Measurements from ENCODE around the gene HSP90B1. TPM values are rescaled to one million over a fixed set of nuclear protein-coding genes. Genes with fewer than 3 reads are reported as not detected.

HSP90B1 gene
- total and polyA plus RNA-seq, 2 donors from 2014 or later: 521 to 806 TPM

DNA sequence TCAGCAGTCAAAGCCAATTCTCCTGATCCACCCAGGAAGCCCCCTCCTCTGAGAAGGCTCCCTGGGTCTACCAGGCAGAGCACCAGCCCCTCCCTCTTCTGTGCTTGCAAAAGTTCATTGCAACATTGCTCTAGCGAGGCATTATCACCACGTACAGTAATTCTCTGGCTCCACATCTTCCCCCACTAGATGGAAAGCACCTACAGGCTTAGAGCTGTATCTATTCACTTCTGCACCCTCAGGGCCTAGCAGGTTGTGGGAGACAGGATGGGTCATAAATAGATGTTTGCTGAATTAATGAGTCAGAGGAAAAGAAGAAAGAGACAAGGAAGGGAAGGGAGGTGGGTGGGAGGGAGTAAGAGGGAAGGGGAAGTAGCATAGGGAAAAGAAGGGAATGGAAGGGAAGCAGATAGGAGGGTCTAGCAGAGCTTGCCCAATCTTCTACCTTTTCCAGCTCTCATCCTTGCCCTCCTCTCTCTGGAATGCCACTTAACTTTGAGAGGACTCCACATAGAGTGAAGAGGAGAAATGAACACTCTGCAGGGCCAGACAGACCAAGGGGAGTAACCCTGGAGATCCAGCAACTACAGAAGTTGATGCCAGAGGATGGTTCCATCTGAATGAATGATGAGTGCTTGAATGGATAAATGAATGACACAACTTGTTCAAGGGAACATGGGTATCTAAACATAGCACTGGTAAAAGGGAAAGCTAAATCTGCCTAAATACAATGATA lies 47.2 kb upstream of the HSP90B1 start:
- TF ChIP-seq, protein P1, sequence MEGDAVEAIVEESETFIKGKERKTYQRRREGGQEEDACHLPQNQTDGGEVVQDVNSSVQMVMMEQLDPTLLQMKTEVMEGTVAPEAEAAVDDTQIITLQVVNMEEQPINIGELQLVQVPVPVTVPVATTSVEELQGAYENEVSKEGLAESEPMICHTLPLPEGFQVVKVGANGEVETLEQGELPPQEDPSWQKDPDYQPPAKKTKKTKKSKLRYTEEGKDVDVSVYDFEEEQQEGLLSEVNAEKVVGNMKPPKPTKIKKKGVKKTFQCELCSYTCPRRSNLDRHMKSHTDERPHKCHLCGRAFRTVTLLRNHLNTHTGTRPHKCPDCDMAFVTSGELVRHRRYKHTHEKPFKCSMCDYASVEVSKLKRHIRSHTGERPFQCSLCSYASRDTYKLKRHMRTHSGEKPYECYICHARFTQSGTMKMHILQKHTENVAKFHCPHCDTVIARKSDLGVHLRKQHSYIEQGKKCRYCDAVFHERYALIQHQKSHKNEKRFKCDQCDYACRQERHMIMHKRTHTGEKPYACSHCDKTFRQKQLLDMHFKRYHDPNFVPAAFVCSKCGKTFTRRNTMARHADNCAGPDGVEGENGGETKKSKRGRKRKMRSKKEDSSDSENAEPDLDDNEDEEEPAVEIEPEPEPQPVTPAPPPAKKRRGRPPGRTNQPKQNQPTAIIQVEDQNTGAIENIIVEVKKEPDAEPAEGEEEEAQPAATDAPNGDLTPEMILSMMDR (IDR thresholded peaks at IDR 0.05; ENCODE audit: borderline replicate concordance, extremely low read depth, insufficient read depth): no peak
- no peak for FAIRE-seq
- H3K4me3 ChIP-seq (ENCODE audit: low read length in 3 of 3): no peak overlapping the region
- H3K9ac ChIP-seq (ENCODE audit: low read length in 3 of 3): no peak overlapping the region
- no peaks in the 10 kb centered on the region for H3K27me3 ChIP-seq (ENCODE audit: control insufficient read depth, insufficient read depth, low read length)
- no peak overlapping the region for H3K27ac ChIP-seq (ENCODE audit: low read depth in 2 of 2, low read length in 2 of 2)
- H3K36me3 ChIP-seq (ENCODE audit: control insufficient read depth in 2 of 3, insufficient read depth in 3 of 3, low read length in 3 of 3): no peaks in the 10 kb centered on the region
- H3K4me1 ChIP-seq (ENCODE audit: control insufficient read depth in 2 of 3, insufficient read depth in 2 of 3, low read depth in 1 of 3, low read length in 3 of 3): peaks cover 0 to 3% (median 0%) of the 10 kb centered on the region in 3 donors
- DNase-seq: no peak
- intact Hi-C loops (cut with DNase I): no loop called here
- no peaks in the 10 kb centered on the region for H3K9me3 ChIP-seq (ENCODE audit: control insufficient read depth in 2 of 3, insufficient read depth in 1 of 3, low read length in 3 of 3)

DNA sequence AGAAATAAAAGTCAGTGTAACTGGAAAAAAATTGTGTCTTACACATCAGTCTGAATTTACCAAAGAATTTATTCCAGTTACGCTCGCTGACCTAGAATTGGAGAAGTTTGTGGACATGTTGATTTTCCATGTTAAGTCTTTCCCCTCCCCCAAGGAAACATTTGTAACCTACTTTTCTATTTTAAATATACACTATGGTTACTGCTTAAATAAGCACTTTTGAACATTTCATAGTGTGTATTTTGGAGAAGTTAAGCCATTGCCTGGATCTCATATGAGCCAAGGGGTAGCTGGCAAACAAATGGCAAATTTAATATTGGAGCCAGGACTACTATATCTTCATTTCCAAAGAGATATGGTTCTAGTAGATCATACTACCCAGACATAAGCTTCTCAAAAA lies 46.3 kb upstream of the HSP90B1 start:
- DNase-seq (no peak), FAIRE-seq (no peak)
- H3K9ac ChIP-seq (ENCODE audit: low read length in 3 of 3): no peak overlapping the region
- no peaks in the 10 kb centered on the region for H3K9me3 ChIP-seq (ENCODE audit: control insufficient read depth in 2 of 3, insufficient read depth in 1 of 3, low read length in 3 of 3)
- H3K4me3 ChIP-seq (ENCODE audit: low read length in 3 of 3): no peak overlapping the region
- H3K36me3 ChIP-seq (ENCODE audit: control insufficient read depth in 2 of 3, insufficient read depth in 3 of 3, low read length in 3 of 3): no peaks in the 10 kb centered on the region
- TF ChIP-seq, protein P1 (IDR thresholded peaks at IDR 0.05; ENCODE audit: borderline replicate concordance, extremely low read depth, insufficient read depth): no peak
- H3K27me3 ChIP-seq (ENCODE audit: control insufficient read depth, insufficient read depth, low read length): no peaks in the 10 kb centered on the region
- no peak overlapping the region for H3K27ac ChIP-seq (ENCODE audit: low read depth in 2 of 2, low read length in 2 of 2)
- peaks cover 0 to 3% (median 0%) of the 10 kb centered on the region in 3 donors for H3K4me1 ChIP-seq (ENCODE audit: control insufficient read depth in 2 of 3, insufficient read depth in 2 of 3, low read depth in 1 of 3, low read length in 3 of 3)
- intact Hi-C loops (cut with DNase I): no loop called here

DNA sequence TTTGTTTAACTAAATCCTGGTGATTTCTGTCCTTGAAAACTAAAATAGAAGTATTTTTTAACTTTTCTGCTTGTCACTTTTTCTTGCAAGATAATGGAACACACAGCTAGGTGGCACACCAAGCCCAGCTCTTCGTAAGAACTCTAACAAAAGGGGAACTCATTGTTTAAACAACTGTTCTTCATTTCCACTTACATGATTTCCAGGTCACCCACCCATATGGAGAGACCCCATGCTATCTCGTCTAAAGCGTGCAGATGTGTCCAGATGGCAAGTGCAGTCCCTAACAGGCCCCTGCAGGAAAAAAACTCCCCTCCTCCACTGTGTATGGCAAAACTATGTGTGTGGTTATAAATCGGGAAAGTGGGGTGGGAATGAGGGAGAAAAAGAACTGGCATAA lies 45.9 kb upstream of the HSP90B1 start:
- intact Hi-C loops (cut with DNase I): no loop called here
- Histone ChIP-seq H3K4me1 (ENCODE audit: control insufficient read depth in 2 of 3, insufficient read depth in 2 of 3, low read depth in 1 of 3, low read length in 3 of 3) (peaks cover 0 to 3% (median 0%) of the 10 kb centered on the region in 3 donors), H3K4me3 (ENCODE audit: low read length in 3 of 3) (no peak overlapping the region), H3K27me3 (ENCODE audit: control insufficient read depth, insufficient read depth, low read length) (no peaks in the 10 kb centered on the region), H3K36me3 (ENCODE audit: control insufficient read depth in 2 of 3, insufficient read depth in 3 of 3, low read length in 3 of 3) (no peaks in the 10 kb centered on the region), H3K9ac (ENCODE audit: low read length in 3 of 3) (no peak overlapping the region), H3K9me3 (ENCODE audit: control insufficient read depth in 2 of 3, insufficient read depth in 1 of 3, low read length in 3 of 3) (no peaks in the 10 kb centered on the region), H3K27ac (ENCODE audit: low read depth in 2 of 2, low read length in 2 of 2) (no peak overlapping the region)
- DNase-seq (peak in 2 of 5 donors; percentile 39 to 60), FAIRE-seq (no peak)
- TF ChIP-seq, protein P1 (IDR thresholded peaks at IDR 0.05; ENCODE audit: borderline replicate concordance, extremely low read depth, insufficient read depth): peak; percentile 39
